GM06990 (cell line): ENCODE data around the gene LIN52.

Source experiments
- DNase-seq: peaks from one replicate; pipeline ENCODE4 v3.0.0-alpha.2; 2011; ENCODE audit not compliant: insufficient read length; ENCODE audit errors: extremely low read depth
- H3K27me3 ChIP-seq: replicated peaks from 2 replicates; pipeline ENCODE4 v1.6.0; 2011; ENCODE audit warnings: low read length; ENCODE audit not compliant: control insufficient read depth, insufficient read depth
- H3K36me3 ChIP-seq: 2 replicates; pipeline ENCODE4 v1.5.1; 2011; ENCODE audit warnings: low read length; ENCODE audit not compliant: control insufficient read depth, insufficient read depth
- H3K4me3 ChIP-seq: replicated peaks from 2 replicates; pipeline ENCODE4 v1.5.1; 2011; ENCODE audit warnings: low read depth, mild to moderate bottlenecking, control low read depth, low read length
- CTCF ChIP-seq: IDR thresholded peaks from 2 replicates; pipeline ENCODE4 v1.5.1; 2011; ENCODE audit warnings: low read length, control low read depth, mild to moderate bottlenecking, inconsistent platforms; ENCODE audit not compliant: insufficient read depth, poor library complexity, severe bottlenecking

Gene LIN52

GRCh38 chr14:74195623-74196022 lies 110.9 kb downstream of the LIN52 start:
- no peak overlapping the region for H3K4me3 ChIP-seq
- no peak for DNase-seq
- H3K27me3 ChIP-seq = no peaks in the 10 kb centered on the region
- peaks cover 5% of the 10 kb centered on the region for H3K36me3 ChIP-seq
- TF ChIP-seq CTCF = no peak

- no peak overlapping the region for H3K4me3 ChIP-seq
- H3K36me3 ChIP-seq = peaks cover 5% of the 10 kb centered on the region
- no peaks in the 10 kb centered on the region for H3K27me3 ChIP-seq
- DNase-seq = no peak
- TF ChIP-seq CTCF = no peak
Observed at GRCh38 chr14:74198441-74199234, 113.9 kb downstream of the LIN52 start.

- Histone ChIP-seq H3K4me3 (no peak overlapping the region), H3K36me3 (peaks cover 5% of the 10 kb centered on the region), H3K27me3 (no peaks in the 10 kb centered on the region)
- TF ChIP-seq CTCF = no peak
- DNase-seq = no peak
Observed at GRCh38 chr14:74202113-74202512, 117.4 kb downstream of the LIN52 start.

GRCh38 chr14:74203639-74204038 lies 118.9 kb downstream of the LIN52 start:
- no peak for DNase-seq
- H3K36me3 ChIP-seq = peaks cover 5% of the 10 kb centered on the region
- no peak overlapping the region for H3K4me3 ChIP-seq
- no peak for TF ChIP-seq CTCF
- H3K27me3 ChIP-seq = no peaks in the 10 kb centered on the region

GRCh38 chr14:74204491-74204890 lies 119.7 kb downstream of the LIN52 start:
- Histone ChIP-seq H3K27me3 (no peaks in the 10 kb centered on the region), H3K36me3 (peaks cover 2% of the 10 kb centered on the region; the same call in 1 of the 2 replicates), H3K4me3 (no peak overlapping the region)
- DNase-seq = no peak
- TF ChIP-seq CTCF = no peak
